ENCODE measurements around the gene KBTBD6.

Gene KBTBD6

DNA sequence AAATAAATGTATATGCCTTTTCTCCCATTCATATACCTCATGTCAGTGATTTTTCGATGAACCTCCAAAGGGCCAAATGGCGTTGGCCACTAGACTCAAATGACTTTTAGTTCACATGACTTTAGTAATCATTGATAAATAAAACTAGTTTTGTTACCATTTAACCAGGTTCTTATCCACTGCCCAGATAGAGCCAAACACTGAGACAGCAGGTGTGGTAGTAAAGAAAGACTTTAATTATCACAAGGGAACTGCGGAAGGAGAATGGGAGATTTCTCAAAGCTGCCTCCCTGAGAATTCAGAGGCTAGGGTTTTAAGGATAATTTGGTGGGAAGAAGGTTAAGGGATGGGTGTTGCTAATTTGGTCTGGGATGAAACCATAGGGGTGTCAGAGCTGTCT is 19.4 kb upstream of the KBTBD6 start:
- Histone ChIP-seq H3K27me3 (ENCODE audit: control insufficient read depth in 1 of 2, insufficient read depth in 2 of 2, low read length in 2 of 2) (no peaks in the 10 kb centered on the region), H3K4me3 (ENCODE audit: low read depth in 1 of 2, low read length in 2 of 2) (no peak overlapping the region), H3K36me3 (ENCODE audit: insufficient read depth, low read length) (no peaks in the 10 kb centered on the region), H3K4me1 (ENCODE audit: insufficient read depth, low read length) (no peaks in the 10 kb centered on the region), H3K27ac (ENCODE audit: low read depth, low read length) (no peak overlapping the region), H3K9ac (ENCODE audit: low read length) (no peak overlapping the region), H3K9me3 (ENCODE audit: low read length) (peaks cover 18% of the 10 kb centered on the region)

DNA sequence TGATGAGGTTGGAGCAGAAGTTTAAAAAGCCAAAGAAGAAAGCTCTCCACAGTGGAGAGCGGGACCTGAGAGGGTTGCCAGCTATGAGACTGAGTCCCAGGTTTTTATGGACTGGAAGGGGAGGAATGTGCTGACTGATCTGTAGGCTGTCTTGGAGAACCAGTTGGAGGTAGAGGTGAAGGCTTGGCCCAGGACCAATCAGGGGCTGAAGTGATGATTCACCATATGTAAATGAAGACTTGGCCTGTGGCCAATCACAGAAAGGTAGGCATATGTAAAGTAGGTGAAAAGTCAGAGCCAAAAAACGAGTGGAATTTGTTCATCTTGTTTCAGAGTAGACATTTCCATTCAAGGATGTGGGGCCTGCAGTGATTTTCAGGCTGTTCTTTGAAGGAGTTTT is 17.5 kb upstream of the KBTBD6 start:
- Histone ChIP-seq H3K9ac (ENCODE audit: low read length) (no peak overlapping the region), H3K36me3 (ENCODE audit: insufficient read depth, low read length) (no peaks in the 10 kb centered on the region), H3K27me3 (ENCODE audit: control insufficient read depth in 1 of 2, insufficient read depth in 2 of 2, low read length in 2 of 2) (no peaks in the 10 kb centered on the region), H3K4me3 (ENCODE audit: low read depth in 1 of 2, low read length in 2 of 2) (no peak overlapping the region), H3K4me1 (ENCODE audit: insufficient read depth, low read length) (no peaks in the 10 kb centered on the region), H3K9me3 (ENCODE audit: low read length) (peaks cover 18% of the 10 kb centered on the region), H3K27ac (ENCODE audit: low read depth, low read length) (no peak overlapping the region)

DNA sequence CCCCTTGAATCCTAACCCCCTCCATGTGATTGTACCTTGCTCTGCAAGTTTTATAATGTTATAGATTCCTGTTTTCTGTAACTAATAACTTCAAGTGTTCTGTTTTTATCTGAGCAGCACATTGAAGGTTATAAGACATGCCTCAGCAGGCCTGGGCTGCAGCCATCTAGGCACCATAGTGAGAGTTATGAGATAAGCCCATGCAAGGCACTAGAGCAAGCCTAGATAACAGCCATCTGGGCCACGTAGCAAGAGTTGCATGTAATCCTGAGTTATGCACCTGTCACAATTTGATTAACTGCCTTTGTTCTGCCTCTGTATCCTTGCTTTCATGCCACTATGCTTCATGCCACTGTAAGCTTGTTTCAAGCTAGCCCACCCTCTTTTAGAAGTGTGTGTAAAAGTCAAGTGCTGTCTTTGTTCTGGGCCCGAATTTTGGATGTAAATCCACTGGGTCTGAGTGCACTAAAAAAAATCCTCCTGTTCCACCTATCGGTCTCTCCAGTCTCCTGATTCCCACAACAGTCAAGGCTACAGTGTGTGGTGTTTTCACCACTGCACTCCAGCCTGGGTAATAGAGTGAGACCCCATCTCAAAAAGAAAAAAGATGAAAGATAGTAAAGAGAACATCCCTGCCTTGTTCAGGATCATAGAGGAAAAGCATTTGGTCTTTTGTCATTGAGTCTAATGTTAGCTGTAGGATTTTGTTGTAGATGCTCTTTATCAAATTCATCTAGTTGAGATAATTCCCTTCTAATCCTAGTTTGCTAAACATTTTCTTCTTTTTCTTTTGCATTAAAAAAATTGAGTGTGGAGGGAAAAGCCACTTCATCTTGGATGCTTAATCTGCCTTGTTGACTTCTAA is 16.0 kb upstream of the KBTBD6 start:
- Histone ChIP-seq H3K9ac (ENCODE audit: low read length) (no peak overlapping the region), H3K36me3 (ENCODE audit: insufficient read depth, low read length) (no peaks in the 10 kb centered on the region), H3K27me3 (ENCODE audit: control insufficient read depth in 1 of 2, insufficient read depth in 2 of 2, low read length in 2 of 2) (no peaks in the 10 kb centered on the region), H3K4me1 (ENCODE audit: insufficient read depth, low read length) (no peaks in the 10 kb centered on the region), H3K9me3 (ENCODE audit: low read length) (peaks cover 18% of the 10 kb centered on the region), H3K27ac (ENCODE audit: low read depth, low read length) (no peak overlapping the region), H3K4me3 (ENCODE audit: low read depth in 1 of 2, low read length in 2 of 2) (peak overlapping the region in 1 of 2 donors; percentile 4)

DNA sequence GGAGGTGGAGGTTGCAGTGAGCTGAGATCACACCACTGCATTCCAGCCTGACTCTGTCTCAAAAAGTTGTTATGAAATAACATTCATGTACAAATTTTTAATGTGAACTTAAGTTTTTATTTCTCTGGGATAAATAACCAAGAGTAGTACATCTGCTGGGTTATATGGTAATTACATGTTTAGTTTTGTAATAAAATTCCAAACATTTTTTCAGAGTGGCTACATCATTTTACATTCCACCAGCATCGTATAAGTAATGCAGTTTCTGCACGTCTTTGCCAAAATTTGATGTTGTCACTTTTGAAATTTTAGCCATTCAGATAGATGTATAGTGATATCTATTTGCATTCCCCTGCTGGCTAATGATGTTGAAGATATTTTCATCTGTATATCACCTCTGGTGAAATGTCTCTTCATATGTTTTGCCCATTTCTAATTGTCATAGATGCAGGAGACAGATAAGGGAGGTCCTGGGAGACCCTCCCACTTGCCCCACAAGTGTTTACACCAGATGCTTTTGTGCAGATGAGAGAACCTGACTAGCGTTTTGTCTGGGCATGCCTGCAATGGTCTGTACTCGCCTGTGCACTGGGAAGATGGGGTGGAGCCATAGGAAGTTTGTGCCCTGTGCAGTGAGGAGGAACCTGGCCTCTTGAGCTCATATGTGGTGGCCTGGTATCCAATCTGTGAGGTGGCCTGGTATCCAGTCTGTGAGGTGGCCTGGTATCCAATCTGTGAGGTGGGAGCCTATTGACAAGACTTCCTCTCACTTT is 12.7 kb upstream of the KBTBD6 start:
- Histone ChIP-seq H3K36me3 (ENCODE audit: insufficient read depth, low read length) (no peaks in the 10 kb centered on the region), H3K9me3 (ENCODE audit: low read length) (peaks cover 15% of the 10 kb centered on the region), H3K27me3 (ENCODE audit: control insufficient read depth in 1 of 2, insufficient read depth in 2 of 2, low read length in 2 of 2) (no peaks in the 10 kb centered on the region), H3K27ac (ENCODE audit: low read depth, low read length) (no peak overlapping the region), H3K4me1 (ENCODE audit: insufficient read depth, low read length) (no peaks in the 10 kb centered on the region), H3K9ac (ENCODE audit: low read length) (no peak overlapping the region), H3K4me3 (ENCODE audit: low read depth in 1 of 2, low read length in 2 of 2) (no peak overlapping the region)

DNA sequence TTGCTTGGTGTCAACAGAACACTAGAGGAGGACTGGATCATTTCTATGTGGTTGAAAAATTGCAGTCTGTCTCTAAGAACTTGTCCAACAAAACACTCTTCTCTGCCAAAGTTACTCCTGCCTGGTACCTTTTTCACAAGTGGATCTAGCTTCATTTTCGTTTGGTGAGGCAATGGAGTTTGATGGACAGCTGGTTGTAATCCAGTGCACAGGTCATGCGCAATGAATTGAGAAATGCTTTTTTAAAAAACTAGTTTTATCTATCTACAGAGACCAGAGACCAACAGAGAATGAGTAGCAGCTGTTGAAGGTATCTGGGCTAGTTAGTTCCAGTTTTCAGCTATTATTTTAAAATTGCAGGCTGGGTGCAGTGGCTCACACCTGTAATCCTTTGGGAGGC is 12.0 kb upstream of the KBTBD6 start:
- H3K27ac ChIP-seq (ENCODE audit: low read depth, low read length): no peak overlapping the region
- no peaks in the 10 kb centered on the region for H3K36me3 ChIP-seq (ENCODE audit: insufficient read depth, low read length)
- H3K9me3 ChIP-seq (ENCODE audit: low read length): peaks cover 15% of the 10 kb centered on the region
- no peaks in the 10 kb centered on the region for H3K4me1 ChIP-seq (ENCODE audit: insufficient read depth, low read length)
- no peaks in the 10 kb centered on the region for H3K27me3 ChIP-seq (ENCODE audit: control insufficient read depth in 1 of 2, insufficient read depth in 2 of 2, low read length in 2 of 2)
- no peak overlapping the region for H3K4me3 ChIP-seq (ENCODE audit: low read depth in 1 of 2, low read length in 2 of 2)
- H3K9ac ChIP-seq (ENCODE audit: low read length): no peak overlapping the region

DNA sequence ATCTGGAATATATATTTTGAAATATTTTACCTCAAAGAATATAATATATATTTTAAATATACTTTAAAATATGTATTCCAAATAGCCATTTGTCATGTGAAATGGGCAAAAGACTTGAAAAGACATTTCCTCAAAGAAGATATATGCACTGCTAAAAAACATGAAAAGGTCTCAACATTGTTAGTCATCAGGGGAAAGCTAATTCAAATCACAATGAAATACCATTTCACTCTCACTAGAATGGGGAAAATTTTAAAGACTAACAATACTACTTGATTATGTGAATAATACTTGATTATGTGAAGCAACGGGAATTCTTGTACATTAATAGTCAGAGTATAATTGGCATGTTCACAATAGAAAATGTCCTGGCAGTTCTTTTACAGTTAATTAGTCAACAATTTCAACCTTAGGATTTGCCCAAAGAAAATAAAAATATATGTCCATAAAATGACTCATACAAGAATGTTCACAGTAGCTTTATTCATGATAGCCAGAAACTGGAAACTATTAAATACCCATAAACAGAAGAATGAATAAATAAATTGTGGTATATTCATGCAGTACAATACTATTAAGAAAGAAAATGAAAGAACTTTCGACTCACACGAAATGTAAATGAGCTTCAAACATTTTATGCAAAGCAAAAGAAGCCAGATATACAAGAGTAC is 6.8 kb upstream of the KBTBD6 start:
- Histone ChIP-seq H3K9ac (ENCODE audit: low read length) (no peak overlapping the region), H3K36me3 (ENCODE audit: insufficient read depth, low read length) (no peaks in the 10 kb centered on the region), H3K4me1 (ENCODE audit: insufficient read depth, low read length) (no peaks in the 10 kb centered on the region), H3K27ac (ENCODE audit: low read depth, low read length) (no peak overlapping the region), H3K27me3 (ENCODE audit: control insufficient read depth in 1 of 2, insufficient read depth in 2 of 2, low read length in 2 of 2) (no peaks in the 10 kb centered on the region), H3K9me3 (ENCODE audit: low read length) (no peaks in the 10 kb centered on the region), H3K4me3 (ENCODE audit: low read depth in 1 of 2, low read length in 2 of 2) (no peak overlapping the region)

DNA sequence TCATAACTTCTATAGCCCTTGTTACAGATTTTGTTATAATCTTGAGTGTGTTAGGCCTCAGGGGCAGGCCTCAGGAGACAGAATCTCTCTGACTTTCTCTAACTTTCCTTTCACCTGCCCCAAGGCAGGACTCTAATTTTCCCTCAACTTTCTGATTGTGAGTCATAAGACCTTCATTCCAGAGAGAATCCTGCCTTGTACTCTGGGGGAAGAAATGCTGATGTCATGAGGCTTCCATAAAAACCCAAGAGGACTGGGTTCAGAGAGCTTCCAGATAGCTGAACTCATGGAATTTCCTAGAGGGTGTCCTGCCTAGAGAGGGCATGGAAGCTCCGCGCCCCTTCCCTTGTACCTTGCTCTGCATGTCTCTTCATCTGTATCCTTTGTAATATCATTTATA is 5.3 kb upstream of the KBTBD6 start:
- Histone ChIP-seq H3K27me3 (ENCODE audit: control insufficient read depth in 1 of 2, insufficient read depth in 2 of 2, low read length in 2 of 2) (no peaks in the 10 kb centered on the region), H3K36me3 (ENCODE audit: insufficient read depth, low read length) (no peaks in the 10 kb centered on the region), H3K9ac (ENCODE audit: low read length) (no peak overlapping the region), H3K27ac (ENCODE audit: low read depth, low read length) (no peak overlapping the region), H3K9me3 (ENCODE audit: low read length) (no peaks in the 10 kb centered on the region), H3K4me1 (ENCODE audit: insufficient read depth, low read length) (peaks cover 7% of the 10 kb centered on the region), H3K4me3 (ENCODE audit: low read depth in 1 of 2, low read length in 2 of 2) (no peak overlapping the region)

DNA sequence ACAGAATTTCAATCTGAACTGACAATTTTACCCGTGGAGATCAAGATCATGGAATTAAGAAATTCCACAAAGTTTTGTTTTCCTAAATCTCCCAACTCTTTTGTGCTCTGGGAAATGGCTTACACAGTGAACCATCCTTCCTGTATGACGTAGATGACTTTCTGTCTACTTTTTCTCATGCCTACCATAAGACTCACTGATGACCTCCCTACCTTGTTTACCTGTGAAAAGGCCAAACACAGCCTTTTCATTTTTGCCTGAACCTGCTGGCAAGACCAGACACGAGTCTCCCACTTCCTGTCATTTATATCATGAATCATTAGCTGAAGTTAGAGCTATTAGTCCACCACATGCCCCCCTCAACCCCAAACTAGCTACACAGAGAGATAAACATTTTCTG is 4.6 kb upstream of the KBTBD6 start:
- Histone ChIP-seq H3K4me1 (ENCODE audit: insufficient read depth, low read length) (peaks cover 7% of the 10 kb centered on the region), H3K27ac (ENCODE audit: low read depth, low read length) (no peak overlapping the region), H3K4me3 (ENCODE audit: low read depth in 1 of 2, low read length in 2 of 2) (no peak overlapping the region), H3K9ac (ENCODE audit: low read length) (no peak overlapping the region), H3K36me3 (ENCODE audit: insufficient read depth, low read length) (no peaks in the 10 kb centered on the region), H3K9me3 (ENCODE audit: low read length) (no peaks in the 10 kb centered on the region), H3K27me3 (ENCODE audit: control insufficient read depth in 1 of 2, insufficient read depth in 2 of 2, low read length in 2 of 2) (no peaks in the 10 kb centered on the region)

DNA sequence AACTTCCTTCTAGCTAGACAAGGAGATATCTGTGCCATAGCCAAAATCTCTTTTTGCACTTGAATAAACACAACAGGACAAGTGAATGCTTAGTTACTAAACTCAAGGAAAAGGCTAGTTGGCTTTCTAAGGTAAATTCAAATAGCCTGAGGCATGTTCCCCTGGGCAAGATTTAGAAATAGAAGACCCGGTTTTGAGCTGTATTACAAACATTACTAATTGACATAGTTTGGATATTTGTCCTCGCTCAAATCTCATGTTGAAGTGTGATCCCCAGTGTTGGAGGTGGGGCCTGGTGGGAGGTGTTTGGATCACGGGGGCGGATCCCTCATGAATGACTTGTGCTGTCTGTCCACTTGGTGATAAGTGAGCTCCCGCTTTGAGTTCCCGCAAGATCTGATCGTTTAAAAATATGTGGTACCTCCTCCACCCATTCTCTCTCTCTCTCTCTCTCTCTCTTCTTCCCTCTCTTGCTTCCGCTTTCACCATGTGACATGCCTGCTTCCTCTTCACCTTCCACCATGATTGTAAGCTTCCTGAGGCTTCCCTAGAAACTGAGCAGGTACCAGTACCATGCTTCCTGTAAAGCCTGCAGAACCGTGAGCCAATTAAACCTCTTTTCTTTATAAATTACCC is 3.9 kb upstream of the KBTBD6 start:
- no peaks in the 10 kb centered on the region for H3K36me3 ChIP-seq (ENCODE audit: insufficient read depth, low read length)
- no peak overlapping the region for H3K4me3 ChIP-seq (ENCODE audit: low read depth in 1 of 2, low read length in 2 of 2)
- H3K9me3 ChIP-seq (ENCODE audit: low read length): no peaks in the 10 kb centered on the region
- H3K27me3 ChIP-seq (ENCODE audit: control insufficient read depth in 1 of 2, insufficient read depth in 2 of 2, low read length in 2 of 2): no peaks in the 10 kb centered on the region
- H3K4me1 ChIP-seq (ENCODE audit: insufficient read depth, low read length): peaks cover 7% of the 10 kb centered on the region
- H3K27ac ChIP-seq (ENCODE audit: low read depth, low read length): no peak overlapping the region
- H3K9ac ChIP-seq (ENCODE audit: low read length): no peak overlapping the region

DNA sequence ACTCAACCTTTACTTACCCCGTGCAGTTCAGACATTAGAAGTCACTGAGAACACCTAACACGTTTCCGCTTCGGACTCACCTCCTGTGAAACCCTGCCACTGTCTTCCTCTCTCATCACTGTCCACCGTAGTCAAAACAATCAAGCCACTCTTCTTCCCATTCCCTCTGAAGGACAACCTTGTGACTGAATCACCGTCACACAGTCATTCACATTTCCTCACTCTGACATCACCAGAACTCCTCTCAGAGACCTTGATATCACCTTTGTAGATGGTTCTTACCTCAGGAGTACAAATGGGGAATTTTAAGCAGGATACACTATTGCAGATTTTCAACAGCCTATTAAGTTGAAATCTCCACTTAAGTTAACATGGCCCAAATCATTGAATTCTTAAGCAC is 1.3 kb upstream of the KBTBD6 start:
- no peaks in the 10 kb centered on the region for H3K27me3 ChIP-seq (ENCODE audit: control insufficient read depth in 1 of 2, insufficient read depth in 2 of 2, low read length in 2 of 2)
- no peaks in the 10 kb centered on the region for H3K36me3 ChIP-seq (ENCODE audit: insufficient read depth, low read length)
- H3K4me3 ChIP-seq (ENCODE audit: low read depth in 1 of 2, low read length in 2 of 2): no peak overlapping the region
- H3K9me3 ChIP-seq (ENCODE audit: low read length): no peaks in the 10 kb centered on the region
- no peak overlapping the region for H3K9ac ChIP-seq (ENCODE audit: low read length)
- H3K27ac ChIP-seq (ENCODE audit: low read depth, low read length): no peak overlapping the region
- H3K4me1 ChIP-seq (ENCODE audit: insufficient read depth, low read length): peaks cover 26% of the 10 kb centered on the region

Data from muscle layer of colon (tissue), 2 donors.